Mesendoderm (in vitro differentiated cells): ENCODE data around the gene PUS1.

ENCODE experiments used
- DNase-seq: peaks from one replicate; pipeline ENCODE4 v3.0.0; 2013
- H2AK5ac ChIP-seq: 2 replicates; pipeline ENCODE4 v1.6.1; 2013; ENCODE audit warnings: low read length, inconsistent platforms
- H2BK120ac ChIP-seq: 2 replicates; pipeline ENCODE4 v1.6.1; 2013; ENCODE audit warnings: low read depth, mild to moderate bottlenecking, low read length, moderate library complexity, mixed read lengths
- H2BK15ac ChIP-seq: replicated peaks from 2 replicates; pipeline ENCODE4 v1.6.1; 2013; ENCODE audit warnings: low read depth, mild to moderate bottlenecking, moderate library complexity
- H2BK5ac ChIP-seq: 2 replicates; pipeline ENCODE4 v1.6.1; 2013; ENCODE audit warnings: low read length, inconsistent platforms
- H3K18ac ChIP-seq: 2 replicates; pipeline ENCODE4 v1.6.1; 2013; ENCODE audit warnings: mild to moderate bottlenecking, low read length, mixed read lengths
- H3K23ac ChIP-seq: one replicate; pipeline ENCODE4 v1.6.1; 2013; ENCODE audit warnings: low read length
- H3K27ac ChIP-seq: 2 replicates; pipeline ENCODE4 v1.5.1; 2013; ENCODE audit warnings: low read depth, mild to moderate bottlenecking, inconsistent platforms, low read length, moderate library complexity
- H3K27me3 ChIP-seq: 2 replicates; pipeline ENCODE4 v1.6.1; 2013; ENCODE audit warnings: low read length, control low read depth, mild to moderate bottlenecking, inconsistent platforms; ENCODE audit not compliant: insufficient read depth, poor library complexity
- H3K36me3 ChIP-seq: 2 replicates; pipeline ENCODE4 v1.6.1; 2013; ENCODE audit warnings: low read length, inconsistent platforms; ENCODE audit not compliant: control insufficient read depth, insufficient read depth
- H3K4ac ChIP-seq: one replicate; pipeline ENCODE4 v1.6.1; 2013; ENCODE audit warnings: low read depth, mild to moderate bottlenecking, low read length, moderate library complexity
- H3K4me1 ChIP-seq: 2 replicates; pipeline ENCODE4 v1.6.1; 2013; ENCODE audit warnings: low read depth, low read length, inconsistent platforms; ENCODE audit not compliant: control insufficient read depth
- H3K4me2 ChIP-seq: 2 replicates; pipeline ENCODE4 v1.6.1; 2013; ENCODE audit warnings: low read length
- H3K4me3 ChIP-seq: 2 replicates; pipeline ENCODE4 v1.5.1; 2013; ENCODE audit warnings: mild to moderate bottlenecking, low read length
- H3K56ac ChIP-seq: one replicate; pipeline ENCODE4 v1.6.1; 2013; ENCODE audit warnings: low read length
- H3K79me1 ChIP-seq: 2 replicates; pipeline ENCODE4 v1.6.1; 2013; ENCODE audit warnings: low read length, inconsistent platforms
- H3K79me2 ChIP-seq: 2 replicates; pipeline ENCODE4 v1.6.1; 2013; ENCODE audit warnings: mild to moderate bottlenecking, low read length; ENCODE audit not compliant: control insufficient read depth, insufficient read depth
- H3K9ac ChIP-seq: 2 replicates; pipeline ENCODE4 v1.6.1; 2013; ENCODE audit warnings: low read length, inconsistent platforms
- H4K5ac ChIP-seq: one replicate; pipeline ENCODE4 v1.6.1; 2013; ENCODE audit warnings: low read length
- H4K8ac ChIP-seq: one replicate; pipeline ENCODE4 v1.6.1; 2013; ENCODE audit warnings: low read depth, mild to moderate bottlenecking, control low read depth, low read length, moderate library complexity
- WGBS: extraction: QIAGEN DNeasy Blood & Tissue Kit; methylation state at CpG from one replicate; pipeline ENCODE4 v1.1.7; 2013; ENCODE audit warnings: low lambda C conversion rate, missing lambda C conversion rate; ENCODE audit not compliant: insufficient coverage; ENCODE audit errors: extremely low coverage; 5-methylcytosine and 5-hydroxymethylcytosine counted together

PUS1 gene

DNA sequence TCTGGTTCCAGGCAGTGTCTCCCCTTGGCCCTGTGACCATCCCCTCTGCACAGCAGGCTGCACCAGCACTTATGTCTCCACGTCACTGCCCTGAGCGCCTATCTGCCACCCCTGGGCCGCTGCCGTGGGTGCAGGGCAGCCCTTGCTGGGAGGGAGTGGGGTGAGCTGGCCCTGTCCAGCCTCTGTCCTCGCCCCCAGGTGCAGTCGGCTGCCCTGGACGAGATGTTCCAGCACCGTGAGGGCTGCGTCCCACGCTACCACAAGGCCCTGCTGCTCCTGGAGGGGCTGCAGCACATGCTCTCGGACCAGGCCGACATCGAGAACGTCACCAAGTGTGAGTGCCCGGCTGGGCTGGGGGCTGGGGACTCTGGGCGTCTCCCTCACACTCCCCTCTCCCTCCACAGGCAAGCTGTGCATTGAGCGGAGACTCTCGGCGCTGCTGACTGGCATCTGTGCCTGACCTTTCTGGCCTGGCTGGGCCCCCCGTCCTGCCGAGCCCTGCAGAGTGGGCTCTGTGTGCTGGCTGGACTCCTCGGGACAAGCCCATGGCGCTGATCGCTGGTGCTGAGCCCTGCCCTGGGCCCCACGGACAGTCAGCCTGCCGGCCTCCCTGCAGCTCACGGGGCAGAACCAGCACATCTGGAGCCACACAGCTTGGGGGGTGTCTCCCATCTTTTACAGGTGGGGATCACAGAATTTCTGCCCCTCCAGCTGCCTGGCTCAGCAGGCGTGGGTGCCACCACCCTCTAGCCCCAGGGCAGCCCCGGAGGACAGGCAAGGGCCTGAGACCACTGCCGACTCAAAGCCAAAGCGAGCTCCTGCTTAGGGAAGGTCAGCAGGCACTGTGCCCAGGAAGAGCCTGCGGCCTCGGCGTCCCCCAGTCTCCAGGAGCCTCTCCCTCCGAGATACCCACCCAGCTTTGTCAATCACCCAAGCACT is 7.9 kb upstream of the PUS1 start:
- H3K18ac ChIP-seq, result no peak overlapping the region
- no peak overlapping the region for H2AK5ac ChIP-seq
- no CpG with 5 or more reads among the region's 35 CpGs for WGBS
- H3K9ac ChIP-seq, result no peak overlapping the region
- no peak overlapping the region for H3K4ac ChIP-seq
- H3K56ac ChIP-seq, result no peak overlapping the region
- no peak overlapping the region for H4K8ac ChIP-seq
- DNase-seq, result no peak
- H3K27ac ChIP-seq, result no peak overlapping the region
- H3K27me3 ChIP-seq, result no peaks in the 10 kb centered on the region
- H2BK120ac ChIP-seq, result no peak overlapping the region
- H3K23ac ChIP-seq, result no peak overlapping the region
- H3K4me1 ChIP-seq, result no peaks in the 10 kb centered on the region
- H3K79me1 ChIP-seq, result no peaks in the 10 kb centered on the region
- peaks cover 2% of the 10 kb centered on the region for H3K36me3 ChIP-seq
- H2BK15ac ChIP-seq, result no peak overlapping the region
- H4K5ac ChIP-seq, result no peak overlapping the region
- no peak overlapping the region for H2BK5ac ChIP-seq
- no peak overlapping the region for H3K4me3 ChIP-seq
- H3K4me2 ChIP-seq, result no peak overlapping the region
- H3K79me2 ChIP-seq, result no peaks in the 10 kb centered on the region

DNA sequence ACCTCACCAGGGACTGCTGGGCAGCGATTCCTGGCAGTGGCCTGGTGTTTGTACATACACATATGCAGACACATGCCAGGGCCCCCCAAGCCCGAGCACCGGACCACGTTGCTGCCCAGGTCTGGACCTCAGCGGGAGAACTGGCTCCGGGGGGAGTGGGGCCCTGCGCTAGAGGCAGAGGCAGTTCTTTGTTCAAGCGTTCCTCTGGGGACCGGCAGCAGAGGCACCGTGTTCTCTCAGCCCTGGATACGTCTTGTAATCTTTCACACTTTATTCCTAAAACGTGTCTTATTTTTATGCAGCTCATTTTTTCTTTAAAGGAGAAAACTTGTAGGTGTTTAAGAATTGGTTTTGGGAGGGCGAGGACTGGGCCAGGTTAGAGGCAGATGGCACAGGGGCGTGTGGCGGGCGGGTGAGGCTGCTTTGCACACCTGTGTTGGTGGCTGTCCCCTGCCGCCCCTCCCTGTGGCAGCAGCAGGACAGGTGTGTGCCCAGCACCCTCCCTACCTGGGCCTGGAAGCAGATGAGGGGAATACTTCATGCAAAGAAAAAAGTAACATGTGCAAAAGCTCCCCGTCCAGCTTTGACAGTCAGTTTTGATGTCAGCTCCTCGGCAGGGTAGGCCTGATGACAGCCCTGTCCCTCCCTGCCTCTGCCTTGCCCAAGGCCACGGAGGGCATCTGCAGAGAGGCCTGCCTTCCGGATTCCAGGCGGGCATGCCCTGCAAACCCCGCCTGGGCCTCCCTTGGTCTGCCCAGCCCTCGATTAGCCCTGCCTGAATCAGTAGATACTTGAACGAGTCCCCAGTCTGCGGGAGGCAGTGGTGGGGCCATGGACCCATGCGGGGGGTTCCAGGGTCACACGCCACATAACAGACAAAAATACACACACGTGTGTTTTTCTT is 7.0 kb upstream of the PUS1 start:
- Histone ChIP-seq H3K36me3 (peaks cover 2% of the 10 kb centered on the region), H3K4me1 (no peaks in the 10 kb centered on the region)

DNA sequence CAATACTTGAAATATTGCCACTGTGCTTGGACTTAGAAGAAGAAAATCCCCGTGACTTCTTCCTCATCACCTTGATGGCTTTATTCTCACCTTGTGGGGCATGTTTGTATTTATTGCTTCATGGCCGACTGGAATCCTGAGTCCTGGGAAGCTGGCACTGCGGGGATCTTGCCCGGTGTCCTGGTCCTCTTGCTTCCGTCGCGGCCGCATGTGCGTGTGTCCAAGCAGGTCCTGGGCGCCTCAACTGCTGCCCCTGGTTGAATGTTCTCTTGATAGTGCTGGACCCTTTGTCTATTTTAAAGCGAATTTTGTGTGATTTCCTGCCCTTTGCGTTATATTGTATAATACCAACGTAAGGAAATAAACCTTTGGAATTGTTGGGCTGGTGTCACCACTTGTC is 6.3 kb upstream of the PUS1 start:
- H3K9ac ChIP-seq, result no peak overlapping the region
- H3K23ac ChIP-seq, result no peak overlapping the region
- H2BK120ac ChIP-seq, result no peak overlapping the region
- no CpG with 5 or more reads among the region's 13 CpGs for WGBS
- H2AK5ac ChIP-seq, result no peak overlapping the region
- no peak for DNase-seq
- H3K56ac ChIP-seq, result no peak overlapping the region
- H2BK15ac ChIP-seq, result no peak overlapping the region
- H3K79me1 ChIP-seq, result no peaks in the 10 kb centered on the region
- H3K4me3 ChIP-seq, result no peak overlapping the region
- H3K4ac ChIP-seq, result no peak overlapping the region
- H3K36me3 ChIP-seq, result peaks cover 2% of the 10 kb centered on the region
- H4K5ac ChIP-seq, result no peak overlapping the region
- no peak overlapping the region for H3K4me2 ChIP-seq
- no peak overlapping the region for H3K27ac ChIP-seq
- no peak overlapping the region for H4K8ac ChIP-seq
- H2BK5ac ChIP-seq, result no peak overlapping the region
- no peaks in the 10 kb centered on the region for H3K27me3 ChIP-seq
- H3K79me2 ChIP-seq, result no peaks in the 10 kb centered on the region
- no peak overlapping the region for H3K18ac ChIP-seq
- no peaks in the 10 kb centered on the region for H3K4me1 ChIP-seq

More for the DNA sequence above, 7.0 kb upstream of the PUS1 start:
- H3K79me1 ChIP-seq, result no peaks in the 10 kb centered on the region
- no peak overlapping the region for H4K5ac ChIP-seq
- no peak overlapping the region for H4K8ac ChIP-seq
- H3K9ac ChIP-seq, result no peak overlapping the region
- H3K79me2 ChIP-seq, result no peaks in the 10 kb centered on the region
- H3K4me2 ChIP-seq, result no peak overlapping the region
- H3K27ac ChIP-seq, result no peak overlapping the region
- H2BK120ac ChIP-seq, result no peak overlapping the region
- no peak overlapping the region for H2AK5ac ChIP-seq
- H3K4me3 ChIP-seq, result no peak overlapping the region
- no peak overlapping the region for H3K4ac ChIP-seq
- H3K27me3 ChIP-seq, result no peaks in the 10 kb centered on the region
- H2BK5ac ChIP-seq, result no peak overlapping the region
- H3K56ac ChIP-seq, result no peak overlapping the region
- no peak overlapping the region for H3K23ac ChIP-seq
- WGBS, result no CpG with 5 or more reads among the region's 29 CpGs
- H3K18ac ChIP-seq, result no peak overlapping the region
- DNase-seq, result no peak
- no peak overlapping the region for H2BK15ac ChIP-seq

DNA sequence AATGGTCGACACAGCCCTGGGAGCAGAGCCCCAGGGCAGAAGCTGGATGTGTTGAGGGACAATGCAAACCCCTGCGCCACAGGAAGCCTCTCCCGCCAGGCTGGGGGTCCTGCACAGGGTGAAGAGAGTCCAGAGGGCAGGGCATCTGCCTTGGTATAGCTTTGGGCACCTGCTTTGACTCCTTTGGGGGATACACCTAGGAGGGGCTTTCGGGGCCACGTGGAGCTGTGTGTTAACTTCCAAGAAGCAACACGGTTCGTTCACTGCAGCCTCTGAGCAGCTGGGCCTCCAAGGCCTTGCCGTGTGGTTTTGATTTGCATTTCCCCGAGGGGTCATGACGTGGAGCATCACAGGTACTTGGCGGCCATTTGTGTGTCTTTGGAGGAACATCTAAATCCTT is 5.8 kb upstream of the PUS1 start:
- Histone ChIP-seq H3K27ac (no peak overlapping the region), H4K8ac (no peak overlapping the region), H4K5ac (no peak overlapping the region), H3K4me1 (no peaks in the 10 kb centered on the region), H3K4me2 (no peak overlapping the region), H3K36me3 (peaks cover 2% of the 10 kb centered on the region), H2BK15ac (no peak overlapping the region), H2BK120ac (no peak overlapping the region), H3K4ac (no peak overlapping the region), H2BK5ac (no peak overlapping the region), H3K4me3 (no peak overlapping the region), H3K18ac (no peak overlapping the region), H3K9ac (no peak overlapping the region), H3K56ac (no peak overlapping the region), H3K79me1 (no peaks in the 10 kb centered on the region), H3K23ac (no peak overlapping the region), H3K27me3 (no peaks in the 10 kb centered on the region), H3K79me2 (no peaks in the 10 kb centered on the region), H2AK5ac (no peak overlapping the region)
- no peak for DNase-seq
- WGBS, result no CpG with 5 or more reads among the region's 11 CpGs

DNA sequence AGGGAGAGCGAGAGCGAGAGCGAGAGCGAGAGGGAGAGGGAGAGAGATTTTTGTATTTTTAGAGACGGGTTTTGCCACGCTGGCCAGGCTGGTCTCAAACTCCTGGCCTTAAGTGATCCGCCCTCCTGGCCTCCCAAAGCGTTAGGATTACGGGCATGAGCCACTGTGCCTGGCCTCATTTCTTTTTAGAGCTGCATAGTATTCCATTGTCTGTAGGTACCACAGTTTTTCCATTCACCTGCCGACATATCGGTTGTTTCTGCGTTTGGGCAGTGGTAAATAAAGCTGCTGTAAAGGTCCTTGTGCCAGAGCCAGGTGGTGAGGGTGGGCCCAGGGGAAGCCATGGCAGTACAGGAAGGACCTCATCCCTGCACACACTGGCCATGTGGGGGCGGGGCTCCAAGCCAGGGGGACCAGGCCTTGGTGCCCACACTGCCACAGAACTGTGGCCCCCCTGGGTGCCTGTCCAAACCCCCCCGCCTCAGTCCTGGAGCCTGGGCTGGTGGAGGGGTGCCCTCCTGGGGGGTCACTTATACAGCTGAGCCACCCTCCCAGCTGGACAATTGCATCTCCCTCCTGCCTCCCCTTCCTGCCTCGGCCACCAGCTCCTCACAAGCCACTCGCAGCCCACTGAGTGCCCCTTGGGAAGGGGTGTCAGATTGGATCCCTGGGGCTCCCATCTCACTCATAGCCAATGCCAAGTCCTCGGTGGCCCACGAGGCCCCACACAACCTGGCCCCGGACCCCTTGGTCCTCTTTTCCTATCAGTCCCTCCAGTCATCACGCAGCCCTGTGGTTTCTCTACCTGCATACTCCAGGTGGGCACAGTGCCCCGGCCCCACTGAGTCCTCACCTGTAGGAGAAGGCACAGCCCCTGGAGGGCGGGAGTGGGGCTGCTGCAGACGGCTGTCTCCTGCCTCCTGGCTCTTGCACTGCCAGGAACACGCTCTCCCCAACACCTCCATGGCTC is 1.7 kb upstream of the PUS1 start:
- no peak overlapping the region for H3K18ac ChIP-seq
- no CpG with 5 or more reads among the region's 24 CpGs for WGBS
- H3K27ac ChIP-seq, result no peak overlapping the region
- H2BK120ac ChIP-seq, result no peak overlapping the region
- H2BK15ac ChIP-seq, result no peak overlapping the region
- no peaks in the 10 kb centered on the region for H3K27me3 ChIP-seq
- no peak overlapping the region for H3K4me3 ChIP-seq
- H3K79me1 ChIP-seq, result peaks cover 5% of the 10 kb centered on the region
- no peak overlapping the region for H2BK5ac ChIP-seq
- no peak overlapping the region for H3K23ac ChIP-seq
- H3K56ac ChIP-seq, result peak overlapping the region; percentile 95
- H4K5ac ChIP-seq, result no peak overlapping the region
- no peak overlapping the region for H2AK5ac ChIP-seq
- peak; percentile 20 for DNase-seq
- H3K4me1 ChIP-seq, result no peaks in the 10 kb centered on the region
- no peak overlapping the region for H3K4ac ChIP-seq
- H3K79me2 ChIP-seq, result peaks cover 14% of the 10 kb centered on the region
- H4K8ac ChIP-seq, result no peak overlapping the region
- H3K4me2 ChIP-seq, result no peak overlapping the region
- H3K9ac ChIP-seq, result peak overlapping the region; percentile 5
- peaks cover 2% of the 10 kb centered on the region for H3K36me3 ChIP-seq
